ENCODE data around the gene RAB3IL1. TPM values are rescaled to one million over a fixed set of nuclear protein-coding genes. Genes with fewer than 3 reads are reported as not detected.
"Not testable (repeated sequence)": the region's sequence is repeated elsewhere in the genome, so short reads cannot be mapped to it uniquely, and the experiment has no call there.

The RAB3IL1 gene
- total RNA-seq, 1 donor from 2014 or later, result not detected

- Mint-ChIP-seq H3K27ac (no peak overlapping the region), H3K4me1 (ENCODE audit: low read depth) (peaks cover 2% of the 10 kb centered on the region), H3K4me3 (ENCODE audit: low read depth) (no peak overlapping the region), H3K36me3 (ENCODE audit: low read depth) (peaks cover 3% of the 10 kb centered on the region), H3K9me3 (no peaks in the 10 kb centered on the region), H3K27me3 (ENCODE audit: low read depth) (peaks cover 22% of the 10 kb centered on the region)
- intact Hi-C loops (cut with micrococcal nuclease), result no loop called here
- no peak for DNase-seq (ENCODE audit: low spot score)
Observed at GRCh38 chr11:61957021-61957770, 39.8 kb upstream of the RAB3IL1 start.

GRCh38 chr11:61956191-61957020, 39.0 kb upstream of the RAB3IL1 start:
- peaks cover 22% of the 10 kb centered on the region for H3K27me3 Mint-ChIP-seq (ENCODE audit: low read depth)
- intact Hi-C loops (cut with micrococcal nuclease), result no loop called here
- DNase-seq (ENCODE audit: low spot score), result no peak
- H3K9me3 Mint-ChIP-seq, result no peaks in the 10 kb centered on the region
- peaks cover 2% of the 10 kb centered on the region for H3K4me1 Mint-ChIP-seq (ENCODE audit: low read depth)
- no peak overlapping the region for H3K4me3 Mint-ChIP-seq (ENCODE audit: low read depth)
- H3K27ac Mint-ChIP-seq, result no peak overlapping the region
- H3K36me3 Mint-ChIP-seq (ENCODE audit: low read depth), result no peaks in the 10 kb centered on the region

- peaks cover 22% of the 10 kb centered on the region for H3K27me3 Mint-ChIP-seq (ENCODE audit: low read depth)
- no peaks in the 10 kb centered on the region for H3K36me3 Mint-ChIP-seq (ENCODE audit: low read depth)
- no peaks in the 10 kb centered on the region for H3K9me3 Mint-ChIP-seq
- DNase-seq (ENCODE audit: low spot score), result no peak
- no peak overlapping the region for H3K4me3 Mint-ChIP-seq (ENCODE audit: low read depth)
- H3K4me1 Mint-ChIP-seq (ENCODE audit: low read depth), result peaks cover 2% of the 10 kb centered on the region
- no peak overlapping the region for H3K27ac Mint-ChIP-seq
- intact Hi-C loops (cut with micrococcal nuclease), result no loop called here
Observed at GRCh38 chr11:61955422-61956135, 38.2 kb upstream of the RAB3IL1 start.

- H3K4me1 Mint-ChIP-seq (ENCODE audit: low read depth), result peaks cover 2% of the 10 kb centered on the region
- peaks cover 22% of the 10 kb centered on the region for H3K27me3 Mint-ChIP-seq (ENCODE audit: low read depth)
- H3K4me3 Mint-ChIP-seq (ENCODE audit: low read depth), result no peak overlapping the region
- intact Hi-C loops (cut with micrococcal nuclease), result no loop called here
- no peak for DNase-seq (ENCODE audit: low spot score)
- no peaks in the 10 kb centered on the region for H3K36me3 Mint-ChIP-seq (ENCODE audit: low read depth)
- H3K9me3 Mint-ChIP-seq, result no peaks in the 10 kb centered on the region
- no peak overlapping the region for H3K27ac Mint-ChIP-seq
Observed at GRCh38 chr11:61954851-61955421, 37.6 kb upstream of the RAB3IL1 start.

- H3K4me3 Mint-ChIP-seq (ENCODE audit: low read depth), result no peak overlapping the region
Observed at GRCh38 chr11:61954106-61954850, 36.9 kb upstream of the RAB3IL1 start.

GRCh38 chr11:61953632-61954031, 36.3 kb upstream of the RAB3IL1 start:
- H3K9me3 Mint-ChIP-seq; H3K36me3 Mint-ChIP-seq (ENCODE audit: low read depth); intact Hi-C loops (cut with micrococcal nuclease); H3K4me1 Mint-ChIP-seq (ENCODE audit: low read depth); DNase-seq (ENCODE audit: low spot score); H3K27ac Mint-ChIP-seq; H3K4me3 Mint-ChIP-seq (ENCODE audit: low read depth): not testable (repeated sequence)
- peaks cover 22% of the 10 kb centered on the region for H3K27me3 Mint-ChIP-seq (ENCODE audit: low read depth)

More at GRCh38 chr11:61954106-61954850, 36.9 kb upstream of the RAB3IL1 start:
- no peak overlapping the region for H3K27ac Mint-ChIP-seq
- peaks cover 22% of the 10 kb centered on the region for H3K27me3 Mint-ChIP-seq (ENCODE audit: low read depth)
- H3K9me3 Mint-ChIP-seq, result no peaks in the 10 kb centered on the region
- peaks cover 2% of the 10 kb centered on the region for H3K4me1 Mint-ChIP-seq (ENCODE audit: low read depth)
- H3K36me3 Mint-ChIP-seq (ENCODE audit: low read depth), result no peaks in the 10 kb centered on the region
- intact Hi-C loops (cut with micrococcal nuclease), result no loop called here
- DNase-seq (ENCODE audit: low spot score), result no peak

GRCh38 chr11:61952882-61953281, 35.5 kb upstream of the RAB3IL1 start:
- no peak overlapping the region for H3K4me3 Mint-ChIP-seq (ENCODE audit: low read depth)
- no peaks in the 10 kb centered on the region for H3K9me3 Mint-ChIP-seq

GRCh38 chr11:61951484-61952135, 34.2 kb upstream of the RAB3IL1 start:
- intact Hi-C loops (cut with micrococcal nuclease), result no loop called here
- H3K9me3 Mint-ChIP-seq, result no peaks in the 10 kb centered on the region
- H3K4me3 Mint-ChIP-seq (ENCODE audit: low read depth), result no peak overlapping the region
- no peak overlapping the region for H3K27ac Mint-ChIP-seq
- no peak for DNase-seq (ENCODE audit: low spot score)
- H3K36me3 Mint-ChIP-seq (ENCODE audit: low read depth), result no peaks in the 10 kb centered on the region
- peaks cover 2% of the 10 kb centered on the region for H3K4me1 Mint-ChIP-seq (ENCODE audit: low read depth)
- peaks cover 21% of the 10 kb centered on the region for H3K27me3 Mint-ChIP-seq (ENCODE audit: low read depth)

More at GRCh38 chr11:61952882-61953281, 35.5 kb upstream of the RAB3IL1 start:
- H3K27me3 Mint-ChIP-seq (ENCODE audit: low read depth), result peaks cover 22% of the 10 kb centered on the region
- intact Hi-C loops (cut with micrococcal nuclease), result no loop called here
- H3K36me3 Mint-ChIP-seq (ENCODE audit: low read depth), result no peaks in the 10 kb centered on the region
- H3K27ac Mint-ChIP-seq, result no peak overlapping the region
- H3K4me1 Mint-ChIP-seq (ENCODE audit: low read depth), result peaks cover 2% of the 10 kb centered on the region
- DNase-seq (ENCODE audit: low spot score), result no peak

GRCh38 chr11:61950035-61950547, 32.7 kb upstream of the RAB3IL1 start, which contains the start of gene BEST1:
BEST1 (plus strand) TSS chr11:61950351; CDS start chr11:61951807, 1,456 bp downstream.
- intact Hi-C loops (cut with micrococcal nuclease), result no loop called here
- no peaks in the 10 kb centered on the region for H3K4me1 Mint-ChIP-seq (ENCODE audit: low read depth)
- no peak within 1 kb of the TSS for H3K27ac Mint-ChIP-seq
- DNase-seq (ENCODE audit: low spot score), result no peak
- no peak within 1 kb of the TSS for H3K4me3 Mint-ChIP-seq (ENCODE audit: low read depth)
- no peaks in the 10 kb centered on the region for H3K36me3 Mint-ChIP-seq (ENCODE audit: low read depth)
- H3K9me3 Mint-ChIP-seq, result no peaks in the 10 kb centered on the region
- H3K27me3 Mint-ChIP-seq (ENCODE audit: low read depth), result peaks cover 13% of the 10 kb centered on the region

GRCh38 chr11:61949169-61950034, 32.0 kb upstream of the RAB3IL1 start:
- H3K9me3 Mint-ChIP-seq, result no peaks in the 10 kb centered on the region
- no peaks in the 10 kb centered on the region for H3K4me1 Mint-ChIP-seq (ENCODE audit: low read depth)
- DNase-seq (ENCODE audit: low spot score), result no peak
- no peak overlapping the region for H3K27ac Mint-ChIP-seq
- H3K36me3 Mint-ChIP-seq (ENCODE audit: low read depth), result no peaks in the 10 kb centered on the region
- H3K4me3 Mint-ChIP-seq (ENCODE audit: low read depth), result no peak overlapping the region
- intact Hi-C loops (cut with micrococcal nuclease), result loop anchor here (5.0 kb wide), 1 partner anchor 158 kb away; no protein-coding TSS in a partner anchor
- H3K27me3 Mint-ChIP-seq (ENCODE audit: low read depth), result peaks cover 8% of the 10 kb centered on the region

GRCh38 chr11:61948505-61948904, 31.1 kb upstream of the RAB3IL1 start:
- Mint-ChIP-seq H3K36me3 (ENCODE audit: low read depth) (no peaks in the 10 kb centered on the region), H3K27ac (no peak overlapping the region), H3K27me3 (ENCODE audit: low read depth) (peaks cover 3% of the 10 kb centered on the region), H3K4me1 (ENCODE audit: low read depth) (no peaks in the 10 kb centered on the region), H3K9me3 (no peaks in the 10 kb centered on the region), H3K4me3 (ENCODE audit: low read depth) (no peak overlapping the region)
- intact Hi-C loops (cut with micrococcal nuclease), result loop anchor here (5.0 kb wide), 1 partner anchor 159 kb away; no protein-coding TSS in a partner anchor
- DNase-seq (ENCODE audit: low spot score), result no peak

All from activated T-helper 2 cell treated with anti-CD3 and anti-CD28 coated beads, Interferon-gamma antibody, Interleukin-2, Interleukin-4, amounts not matched to agents 10 μg/mL and 5 μg/mL and 100 μg/mL, durations not matched to agents 14 hours and 24 hours and 36 hours (primary cell).